Skin of body (tissue), 2 donors: ENCODE measurements around the gene RPTOR. TPM values are rescaled to one million over a fixed set of nuclear protein-coding genes. Genes with fewer than 3 reads are reported as not detected.
"Not testable (repeated sequence)": the region's sequence is repeated elsewhere in the genome, so short reads cannot be mapped to it uniquely, and the experiment has no call there.

Source experiments
- DNase-seq: peaks from one replicate; lab custom pipeline; 2025; lab: John Stamatoyannopoulos, UW
- total RNA-seq: library from RNA; depleted of rRNA; stranded (reverse); fragments of >200 nt; gene quantifications from one replicate; pipeline ENCODE4 v1.2.3, GENCODE V29; 2014

Gene RPTOR
- total RNA-seq, 1 donor from 2014 or later, result 22.0 TPM

- no peak for DNase-seq
Observed at GRCh38 chr17:80874866-80875445, 330.3 kb downstream of the RPTOR start.

- DNase-seq, result not testable (repeated sequence)
Observed at GRCh38 chr17:80875480-80875995, 330.9 kb downstream of the RPTOR start.

GRCh38 chr17:80876456-80876949 is 331.9 kb downstream of the RPTOR start:
- DNase-seq, result not testable (repeated sequence)

GRCh38 chr17:80876950-80877728 is 332.5 kb downstream of the RPTOR start:
- DNase-seq, result no peak

GRCh38 chr17:80877729-80878303 is 333.2 kb downstream of the RPTOR start:
- DNase-seq, result no peak

- DNase-seq, result no peak
Observed at GRCh38 chr17:80878876-80879722, 334.5 kb downstream of the RPTOR start.

GRCh38 chr17:80879723-80880647 is 335.3 kb downstream of the RPTOR start:
- DNase-seq, result no peak

- no peak for DNase-seq
Observed at GRCh38 chr17:80880648-80880985, 336.0 kb downstream of the RPTOR start.

- DNase-seq, result no peak
Observed at GRCh38 chr17:80881306-80881705, 336.7 kb downstream of the RPTOR start.

GRCh38 chr17:80882323-80882722 is 337.7 kb downstream of the RPTOR start:
- no peak for DNase-seq

- DNase-seq, result no peak
Observed at GRCh38 chr17:80882926-80883685, 338.5 kb downstream of the RPTOR start.

GRCh38 chr17:80883831-80884735 is 339.4 kb downstream of the RPTOR start:
- DNase-seq, result no peak

GRCh38 chr17:80884811-80885210 is 340.2 kb downstream of the RPTOR start:
- no peak for DNase-seq

- no peak for DNase-seq
Observed at GRCh38 chr17:80885947-80886582, 341.4 kb downstream of the RPTOR start.

GRCh38 chr17:80886641-80887573 is 342.3 kb downstream of the RPTOR start:
- DNase-seq, result no peak

- no peak for DNase-seq
Observed at GRCh38 chr17:80887639-80888175, 343.1 kb downstream of the RPTOR start.
